Natural killer cell (primary cell): ENCODE data around the gene KCNK13. TPM values are rescaled to one million over a fixed set of nuclear protein-coding genes. Genes with fewer than 3 reads are reported as not detected.

Source experiments
- ATAC-seq, 3 donors: fragments of 150-1000 bp in 2 of 3; fragments of 200-7000 bp in 1 of 3; cut with Tn5 transposase; 1 replicate in 1 of 3; 2 replicates in 2 of 3; pipeline ENCODE4 v1.10.0; 2021; ENCODE audit warnings: mild to moderate bottlenecking in 2 of 3, moderate library complexity in 2 of 3
- DNase-seq, 2 donors: peaks; one replicate each; pipeline versions ENCODE4 v3.0.0 to v3.0.0-alpha.2; 2013 to 2021; ENCODE audit warnings: mixed read lengths in 1 of 2
- H3K27ac ChIP-seq: one replicate; pipeline ENCODE4 v1.5.1; 2013; ENCODE audit warnings: mild to moderate bottlenecking, low read length
- H3K27me3 ChIP-seq: one replicate; pipeline ENCODE4 v1.6.1; 2013; ENCODE audit warnings: low read length; ENCODE audit not compliant: control insufficient read depth, insufficient read depth
- H3K36me3 ChIP-seq: one replicate; pipeline ENCODE4 v1.6.1; 2013; ENCODE audit warnings: low read length; ENCODE audit not compliant: control insufficient read depth, insufficient read depth
- H3K4me1 ChIP-seq: one replicate; pipeline ENCODE4 v1.6.1; 2013; ENCODE audit warnings: low read length; ENCODE audit not compliant: control insufficient read depth, insufficient read depth
- H3K4me3 ChIP-seq: one replicate; pipeline ENCODE4 v1.5.1; 2013; ENCODE audit warnings: low read length
- H3K9me3 ChIP-seq: one replicate; pipeline ENCODE4 v1.6.1; 2013; ENCODE audit warnings: low read length; ENCODE audit not compliant: control insufficient read depth, insufficient read depth
- H3K27ac Mint-ChIP-seq, 2 donors: one replicate each; pipeline ENCODE4 v1.8.0; 2022; ENCODE audit warnings: mild to moderate bottlenecking in 2 of 2, mixed read lengths in 2 of 2, moderate library complexity in 1 of 2
- H3K27me3 Mint-ChIP-seq, 2 donors: one replicate each; pipeline ENCODE4 v1.8.0; 2022; ENCODE audit warnings: low read depth in 2 of 2, mixed read lengths in 2 of 2
- H3K36me3 Mint-ChIP-seq: one replicate; pipeline ENCODE4 v1.8.0; 2022; ENCODE audit warnings: mixed read lengths
- H3K4me1 Mint-ChIP-seq, 2 donors: one replicate each; pipeline ENCODE4 v1.8.0; 2022; ENCODE audit warnings: mixed read lengths in 2 of 2
- H3K4me3 Mint-ChIP-seq: one replicate; pipeline ENCODE4 v1.8.0; 2022; ENCODE audit warnings: mild to moderate bottlenecking, moderate library complexity, mixed read lengths
- H3K9me3 Mint-ChIP-seq, 2 donors: one replicate each; pipeline ENCODE4 v1.8.0; 2022; ENCODE audit warnings: mixed read lengths in 2 of 2
- CTCF ChIP-seq: fragments of 200-600 bp; IDR thresholded peaks from one replicate; pipeline ENCODE4 v1.8.0; 2022; ENCODE audit warnings: antibody characterized with exemption
- WGBS: methylation state at CpG from one replicate; pipeline ENCODE4 v1.1.7; 2013; ENCODE audit warnings: missing lambda C conversion rate; ENCODE audit not compliant: insufficient coverage; 5-methylcytosine and 5-hydroxymethylcytosine counted together
- intact Hi-C: fragments of 100-400 bp; cut with micrococcal nuclease; formaldehyde crosslinking; loops from one replicate; pipeline ENCODE4 v1.14.2; 2022
- total RNA-seq, 4 donors: library from RNA; stranded (reverse); fragments of 120-200 nt in 1 of 4; gene quantifications; one replicate each; pipeline versions ENCODE4 v1.2.3 to v1.2.4, GENCODE V29; 2013 to 2022

Gene KCNK13
- total RNA-seq, 3 donors from 2014 or later (not counting 1 experiment from before 2014, with no cell fraction given): not detected

DNA sequence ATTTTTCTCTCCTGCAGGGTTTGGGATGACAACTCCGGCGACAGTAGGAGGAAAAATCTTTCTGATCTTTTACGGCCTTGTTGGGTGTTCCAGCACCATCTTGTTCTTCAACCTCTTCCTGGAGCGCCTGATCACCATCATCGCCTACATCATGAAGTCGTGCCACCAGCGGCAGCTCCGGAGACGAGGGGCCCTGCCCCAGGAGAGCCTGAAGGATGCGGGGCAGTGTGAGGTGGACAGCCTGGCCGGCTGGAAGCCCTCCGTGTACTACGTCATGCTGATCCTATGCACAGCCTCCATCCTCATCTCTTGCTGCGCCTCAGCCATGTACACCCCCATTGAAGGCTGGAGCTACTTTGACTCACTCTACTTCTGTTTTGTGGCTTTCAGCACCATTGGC lies 122.3 kb downstream of the KCNK13 start:
- H3K9me3 Mint-ChIP-seq: no peaks in the 10 kb centered on the region

DNA sequence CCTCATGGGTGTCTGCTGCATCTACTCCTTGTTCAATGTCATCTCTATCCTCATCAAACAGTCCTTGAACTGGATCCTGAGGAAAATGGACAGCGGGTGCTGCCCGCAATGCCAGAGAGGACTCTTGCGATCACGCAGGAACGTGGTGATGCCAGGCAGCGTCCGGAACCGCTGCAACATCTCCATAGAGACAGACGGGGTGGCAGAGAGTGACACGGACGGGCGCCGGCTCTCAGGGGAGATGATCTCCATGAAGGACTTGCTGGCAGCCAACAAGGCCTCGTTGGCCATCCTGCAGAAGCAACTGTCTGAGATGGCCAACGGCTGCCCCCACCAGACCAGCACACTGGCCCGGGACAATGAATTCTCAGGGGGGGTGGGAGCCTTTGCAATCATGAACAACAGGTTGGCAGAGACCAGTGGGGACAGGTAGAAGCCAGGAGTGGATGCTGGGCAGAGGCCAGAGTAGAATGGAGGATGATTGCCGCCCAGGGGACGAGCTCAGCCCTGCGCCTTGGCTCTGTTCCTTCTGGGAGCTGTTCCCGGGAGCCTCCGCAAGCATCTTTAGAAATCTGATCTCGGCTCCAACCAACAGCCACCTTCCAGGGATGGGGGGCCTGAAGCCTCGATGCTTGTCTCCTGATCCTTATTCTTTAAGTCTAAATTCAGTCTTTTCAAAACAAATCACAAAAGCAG lies 122.9 kb downstream of the KCNK13 start:
- Histone ChIP-seq H3K4me1 (no peaks in the 10 kb centered on the region), H3K9me3 (no peaks in the 10 kb centered on the region), H3K27ac (no peak overlapping the region), H3K27me3 (no peaks in the 10 kb centered on the region), H3K4me3 (no peak overlapping the region), H3K36me3 (no peaks in the 10 kb centered on the region)
- intact Hi-C loops: no loop called here
- Mint-ChIP-seq H3K4me1 (no peaks in the 10 kb centered on the region), H3K27ac (no peak overlapping the region), H3K36me3 (no peaks in the 10 kb centered on the region), H3K27me3 (peaks cover 13 to 30% of the 10 kb centered on the region in 2 donors), H3K4me3 (no peak overlapping the region), H3K9me3 (no peaks in the 10 kb centered on the region)
- no peak for DNase-seq
- TF ChIP-seq CTCF: no peak
- WGBS: 91% methylated on average over 23 of the region's 23 CpGs
- no peak for ATAC-seq

More for the DNA sequence above, 122.3 kb downstream of the KCNK13 start:
- ATAC-seq (no peak), DNase-seq (no peak)
- Mint-ChIP-seq H3K27me3 (peaks cover 13 to 30% of the 10 kb centered on the region in 2 donors), H3K27ac (no peak overlapping the region), H3K4me1 (no peaks in the 10 kb centered on the region), H3K36me3 (no peaks in the 10 kb centered on the region), H3K4me3 (no peak overlapping the region)
- Histone ChIP-seq H3K36me3 (no peaks in the 10 kb centered on the region), H3K27ac (no peak overlapping the region), H3K4me1 (no peaks in the 10 kb centered on the region), H3K9me3 (no peaks in the 10 kb centered on the region), H3K27me3 (no peaks in the 10 kb centered on the region), H3K4me3 (no peak overlapping the region)
- TF ChIP-seq CTCF: no peak
- WGBS: 94% methylated on average over 14 of the region's 14 CpGs
- intact Hi-C loops: no loop called here

DNA sequence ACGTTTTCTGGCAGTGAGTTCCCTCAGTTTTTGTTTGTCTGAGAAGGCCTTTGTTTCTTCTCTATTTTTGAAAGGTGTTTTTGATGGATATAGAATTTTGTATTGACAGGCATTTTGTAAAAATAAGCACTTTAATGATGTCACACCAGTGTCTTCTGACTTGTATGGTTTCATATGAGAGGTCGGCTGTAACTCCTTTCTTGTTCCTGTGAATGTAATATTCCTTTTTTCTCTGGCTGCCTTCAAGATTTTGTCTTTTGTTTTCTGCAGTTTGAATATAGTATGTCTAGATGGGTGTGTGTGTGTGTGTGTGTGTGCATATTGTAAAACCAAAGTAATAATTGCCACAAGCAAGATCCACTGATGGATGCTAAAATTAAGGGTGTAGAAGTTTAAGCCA lies 126.8 kb downstream of the KCNK13 start:
- no peak for TF ChIP-seq CTCF
- Histone ChIP-seq H3K36me3 (no peaks in the 10 kb centered on the region), H3K4me1 (no peaks in the 10 kb centered on the region), H3K27ac (no peak overlapping the region), H3K27me3 (no peaks in the 10 kb centered on the region), H3K4me3 (no peak overlapping the region), H3K9me3 (no peaks in the 10 kb centered on the region)
- intact Hi-C loops: no loop called here
- H3K27me3 Mint-ChIP-seq: peaks cover 8 to 12% of the 10 kb centered on the region in 2 donors
- DNase-seq (no peak), ATAC-seq (no peak)
- WGBS: 93% methylated on average over 1 of the region's 2 CpGs
- H3K4me3 Mint-ChIP-seq: no peak overlapping the region
- no peaks in the 10 kb centered on the region for H3K36me3 Mint-ChIP-seq
- H3K27ac Mint-ChIP-seq: no peak overlapping the region
- H3K9me3 Mint-ChIP-seq: no peaks in the 10 kb centered on the region
- no peaks in the 10 kb centered on the region for H3K4me1 Mint-ChIP-seq

- ATAC-seq: no peak
- no peaks in the 10 kb centered on the region for H3K36me3 ChIP-seq
- no peaks in the 10 kb centered on the region for H3K4me1 Mint-ChIP-seq
- no peaks in the 10 kb centered on the region for H3K36me3 Mint-ChIP-seq
- no peak overlapping the region for H3K27ac Mint-ChIP-seq
- H3K9me3 Mint-ChIP-seq: no peaks in the 10 kb centered on the region
- peaks cover 10 to 23% of the 10 kb centered on the region in 2 donors for H3K27me3 Mint-ChIP-seq
- no peak overlapping the region for H3K27ac ChIP-seq
- H3K4me1 ChIP-seq: no peaks in the 10 kb centered on the region
- no peak overlapping the region for H3K4me3 Mint-ChIP-seq
- H3K4me3 ChIP-seq: no peak overlapping the region
- intact Hi-C loops: no loop called here
- no peak for DNase-seq
- 69% methylated on average over 5 of the region's 5 CpGs for WGBS
- no peaks in the 10 kb centered on the region for H3K27me3 ChIP-seq
- no peak for TF ChIP-seq CTCF
- no peaks in the 10 kb centered on the region for H3K9me3 ChIP-seq
These were observed 129.4 kb downstream of the KCNK13 start for GRCh38 chr14:90191154-90191553.
